DOHH2 (cell line): ENCODE data around the gene OR51L1.
"Not testable (repeated sequence)": the region's sequence is repeated elsewhere in the genome, so short reads cannot be mapped to it uniquely, and the experiment has no call there.

ENCODE experiments used
- H3F3A ChIP-seq: fragments of 200-600 bp; sonication (generic), shearing (Covaris generic); 2 replicates; pipeline ENCODE4 v1.6.0; 2016; ENCODE audit warnings: antibody characterized with exemption, mild to moderate bottlenecking; ENCODE audit not compliant: control insufficient read depth, insufficient read depth
- H3K27ac ChIP-seq: fragments of 200-600 bp; sonication (generic); 2 replicates; pipeline ENCODE4 v1.5.1; 2014; ENCODE audit warnings: low read depth, mild to moderate bottlenecking, low read length, moderate library complexity
- H3K27me3 ChIP-seq: fragments of 200-600 bp; sonication (generic); 2 replicates; pipeline ENCODE4 v1.6.1; 2014; ENCODE audit warnings: mild to moderate bottlenecking, low read length, mixed read lengths; ENCODE audit not compliant: control insufficient read depth
- H3K36me3 ChIP-seq: fragments of 200-600 bp; sonication (generic); 2 replicates; pipeline ENCODE4 v1.6.1; 2014; ENCODE audit warnings: mild to moderate bottlenecking, low read length, moderate library complexity, mixed read lengths; ENCODE audit not compliant: control insufficient read depth
- H3K4me1 ChIP-seq: fragments of 200-600 bp; sonication (generic); 2 replicates; pipeline ENCODE4 v1.6.1; 2014; ENCODE audit warnings: mild to moderate bottlenecking, low read length, mixed read lengths; ENCODE audit not compliant: control insufficient read depth
- H3K4me2 ChIP-seq: fragments of 200-600 bp; sonication (generic); 2 replicates; pipeline ENCODE4 v1.6.0; 2014; ENCODE audit warnings: mild to moderate bottlenecking, low read length, moderate library complexity
- H3K4me3 ChIP-seq: fragments of 200-600 bp; sonication (generic); 2 replicates; pipeline ENCODE4 v1.5.1; 2014; ENCODE audit warnings: mild to moderate bottlenecking, low read length, mixed read lengths
- H3K79me2 ChIP-seq: fragments of 200-600 bp; sonication (generic); 2 replicates; pipeline ENCODE4 v1.6.1; 2014; ENCODE audit warnings: mild to moderate bottlenecking, low read length, mixed read lengths; ENCODE audit not compliant: control insufficient read depth
- H3K9me2 ChIP-seq: fragments of 200-600 bp; sonication (generic); replicated peaks from 2 replicates; pipeline ENCODE4 v1.6.1; 2014; ENCODE audit warnings: mild to moderate bottlenecking, low read length, mixed read lengths; ENCODE audit not compliant: control insufficient read depth
- H3K9me3 ChIP-seq: fragments of 200-600 bp; sonication (generic); 2 replicates; pipeline ENCODE4 v1.6.1; 2014; ENCODE audit warnings: antibody characterized with exemption, low read length, mixed read lengths; ENCODE audit not compliant: control insufficient read depth, insufficient read depth
- H4K20me1 ChIP-seq: fragments of 200-600 bp; sonication (generic); 2 replicates; pipeline ENCODE4 v1.6.0; 2014; ENCODE audit warnings: low read depth, mild to moderate bottlenecking, antibody characterized with exemption, low read length, moderate library complexity; ENCODE audit not compliant: control insufficient read depth, insufficient read depth
- CTCF ChIP-seq: fragments of 200-600 bp; sonication (generic); IDR thresholded peaks from one replicate; pipeline ENCODE4 v1.5.1; 2014; ENCODE audit warnings: antibody characterized with exemption, mild to moderate bottlenecking, low read depth, low read length; ENCODE audit not compliant: poor library complexity, severe bottlenecking
- EZH2phosphoT487 ChIP-seq: fragments of 200-600 bp; sonication (generic); IDR thresholded peaks from 2 replicates; pipeline ENCODE4 v1.6.1; 2017; ENCODE audit warnings: borderline replicate concordance, mild to moderate bottlenecking, antibody characterized with exemption, low read length, moderate library complexity, mixed read lengths

The OR51L1 gene

GRCh38 chr11:4994551-4994950 is at the start of gene OR51L1:
TSS of gene OR51L1 (plus strand) at chr11:4994851. CDS start at chr11:4998983, 4,132 bp downstream.
- no peak within 1 kb of the TSS for H3K27ac ChIP-seq
- no peak within 1 kb of the TSS for H3K4me2 ChIP-seq

GRCh38 chr11:4947505-4947904 is 47.1 kb upstream of the OR51L1 start, which contains the start of gene OR51A4:
TSS of gene OR51A4 (minus strand) at chr11:4947605. CDS start at chr11:4947100, 505 bp downstream.
- no peaks in the 10 kb centered on the region for H4K20me1 ChIP-seq
- H3K9me2 ChIP-seq: no peaks in the 10 kb centered on the region
- TF ChIP-seq EZH2phosphoT487 (no peak), CTCF (no peak)
- H3K36me3 ChIP-seq: no peaks in the 10 kb centered on the region
- H3K4me2 ChIP-seq: no peak within 1 kb of the TSS
- H3K27ac ChIP-seq: no peak within 1 kb of the TSS
- no peaks in the 10 kb centered on the region for H3K27me3 ChIP-seq
- H3K9me3 ChIP-seq: no peaks in the 10 kb centered on the region
- no peaks in the 10 kb centered on the region for H3K79me2 ChIP-seq
- H3K4me3 ChIP-seq: no peak within 1 kb of the TSS
- H3K4me1 ChIP-seq: no peaks in the 10 kb centered on the region
- H3F3A ChIP-seq: no peaks in the 10 kb centered on the region

More at GRCh38 chr11:4994551-4994950, at the start of gene OR51L1:
- H4K20me1 ChIP-seq: no peaks in the 10 kb centered on the region
- no peak within 1 kb of the TSS for H3K4me3 ChIP-seq
- H3F3A ChIP-seq: no peaks in the 10 kb centered on the region
- H3K27me3 ChIP-seq: no peaks in the 10 kb centered on the region
- no peaks in the 10 kb centered on the region for H3K9me3 ChIP-seq
- no peaks in the 10 kb centered on the region for H3K79me2 ChIP-seq
- TF ChIP-seq CTCF (no peak), EZH2phosphoT487 (no peak)
- no peaks in the 10 kb centered on the region for H3K4me1 ChIP-seq
- no peaks in the 10 kb centered on the region for H3K36me3 ChIP-seq
- H3K9me2 ChIP-seq: no peaks in the 10 kb centered on the region

- not testable (repeated sequence) for H3K9me2 ChIP-seq, H3K36me3 ChIP-seq, H3K79me2 ChIP-seq, H3F3A ChIP-seq, H3K27ac ChIP-seq, H3K4me1 ChIP-seq, H3K4me2 ChIP-seq, H3K27me3 ChIP-seq, H4K20me1 ChIP-seq, H3K4me3 ChIP-seq, H3K9me3 ChIP-seq
Measured at GRCh38 chr11:4955613-4956012, 39.0 kb upstream of the OR51L1 start, which contains the start of gene OR51A2. TSS of gene OR51A2 (minus strand) at chr11:4955713. CDS start at chr11:4955713, 0 bp downstream.

- Histone ChIP-seq H3K9me3 (no peaks in the 10 kb centered on the region), H4K20me1 (no peaks in the 10 kb centered on the region), H3K9me2 (no peaks in the 10 kb centered on the region), H3K4me2 (no peak overlapping the region), H3F3A (no peaks in the 10 kb centered on the region), H3K4me1 (no peaks in the 10 kb centered on the region), H3K4me3 (no peak overlapping the region), H3K36me3 (no peaks in the 10 kb centered on the region), H3K27me3 (no peaks in the 10 kb centered on the region), H3K27ac (no peak overlapping the region), H3K79me2 (no peaks in the 10 kb centered on the region)
- no peak for TF ChIP-seq CTCF
- no peak for TF ChIP-seq EZH2phosphoT487
Measured at GRCh38 chr11:4957396-4957795, 37.3 kb upstream of the OR51L1 start.
